Brain pericyte (primary cell): Measurements from ENCODE around the gene SPATA9.

Experiments used
- DNase-seq: peaks from one replicate; pipeline ENCODE4 v3.0.0-alpha.2; 2012; ENCODE audit warnings: low read depth, low spot score

SPATA9 gene

GRCh38 chr5:95684361-95684760, 1.6 kb upstream of the SPATA9 start:
- no peak for DNase-seq

DNA sequence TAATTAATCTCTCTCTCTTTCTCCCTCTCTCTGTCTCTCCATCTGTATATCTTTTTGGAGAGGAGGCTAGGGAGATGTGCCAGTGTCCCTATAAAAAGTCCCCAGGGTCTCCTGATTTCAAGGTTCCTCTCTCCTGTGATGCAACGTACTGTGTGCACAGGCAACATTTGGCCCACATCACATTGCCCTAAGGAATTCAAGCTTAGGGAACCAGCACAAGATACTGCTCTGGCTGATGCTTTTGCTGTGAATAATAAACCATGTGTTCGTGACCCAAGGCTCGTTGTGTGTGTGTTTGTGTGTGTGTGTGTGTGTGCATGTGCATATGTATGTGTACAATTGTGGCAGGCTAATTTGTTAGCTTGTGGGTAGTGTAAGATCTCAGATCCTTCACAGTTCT, 9.7 kb downstream of the SPATA9 start:
- no peak for DNase-seq

GRCh38 chr5:95672641-95673040, 10.2 kb downstream of the SPATA9 start:
- no peak for DNase-seq

- no peak for DNase-seq
Observed at GRCh38 chr5:95671826-95672225, 11.0 kb downstream of the SPATA9 start.

DNA sequence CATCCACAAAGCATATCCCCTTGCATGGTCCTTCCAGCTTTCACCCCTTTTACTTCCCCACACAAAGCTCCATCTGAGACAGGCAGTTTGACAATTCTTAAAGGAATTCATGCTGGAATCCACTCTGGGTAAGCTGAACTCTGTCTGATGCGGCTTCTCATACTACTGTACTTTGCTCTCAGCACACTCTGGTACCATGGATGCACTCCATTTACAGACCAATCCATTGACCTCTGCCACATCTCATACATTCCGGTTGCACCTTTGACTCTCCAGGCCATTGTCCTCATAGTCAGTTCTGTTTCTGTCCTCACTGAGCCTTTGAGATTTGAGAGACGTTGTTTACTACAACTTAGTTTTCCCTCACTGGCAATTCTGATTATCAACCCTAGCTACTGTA, 12.2 kb downstream of the SPATA9 start:
- DNase-seq = no peak

DNA sequence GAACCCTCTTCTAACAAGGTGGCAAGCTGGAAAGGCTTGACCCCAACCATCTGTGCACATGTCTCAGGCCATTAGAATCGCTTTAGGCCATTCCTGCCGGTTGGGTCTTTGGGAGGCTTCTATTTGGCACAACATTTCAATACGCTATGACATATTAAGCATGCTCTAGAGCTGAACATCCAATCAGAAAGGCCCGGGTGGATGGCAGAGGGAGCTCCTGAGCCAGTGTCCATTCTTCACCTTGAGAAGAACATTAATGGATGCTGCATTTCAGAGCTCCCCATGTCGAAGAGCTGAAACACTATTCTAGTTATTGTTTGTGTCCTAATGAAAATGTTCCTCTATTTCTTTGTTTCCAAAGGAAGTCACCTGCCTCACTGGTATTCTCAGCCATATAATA, 12.8 kb downstream of the SPATA9 start:
- DNase-seq = no peak

- DNase-seq = peak; percentile 93
Observed at GRCh38 chr5:95669540-95669939, 13.3 kb downstream of the SPATA9 start.

DNA sequence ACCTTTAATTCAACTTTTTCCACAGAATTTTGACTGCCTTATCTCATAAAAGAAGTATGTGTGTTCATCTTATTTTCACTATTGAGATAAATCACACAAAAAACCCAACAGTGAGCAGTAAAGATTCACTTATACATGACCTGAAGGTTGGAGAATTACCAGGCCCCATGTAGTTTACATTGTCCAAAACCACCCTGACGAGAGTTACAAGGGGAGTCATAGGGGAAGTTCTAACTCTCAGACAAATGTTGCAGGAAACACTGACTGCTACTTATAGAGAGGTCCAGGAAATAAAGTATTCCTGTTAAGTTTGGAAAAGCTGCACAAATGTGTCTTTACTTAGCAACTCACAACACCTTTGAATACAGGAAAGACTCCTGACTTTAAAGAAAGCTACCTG, 14.1 kb downstream of the SPATA9 start:
- DNase-seq = no peak

- no peak for DNase-seq
Observed at GRCh38 chr5:95668216-95668615, 14.6 kb downstream of the SPATA9 start.

GRCh38 chr5:95667678-95668077, 15.1 kb downstream of the SPATA9 start:
- DNase-seq = no peak

GRCh38 chr5:95667061-95667618, 15.7 kb downstream of the SPATA9 start:
- no peak for DNase-seq

- DNase-seq = no peak
Observed at GRCh38 chr5:95664204-95664786, 18.5 kb downstream of the SPATA9 start.

GRCh38 chr5:95662946-95663345, 19.8 kb downstream of the SPATA9 start:
- DNase-seq = no peak

DNA sequence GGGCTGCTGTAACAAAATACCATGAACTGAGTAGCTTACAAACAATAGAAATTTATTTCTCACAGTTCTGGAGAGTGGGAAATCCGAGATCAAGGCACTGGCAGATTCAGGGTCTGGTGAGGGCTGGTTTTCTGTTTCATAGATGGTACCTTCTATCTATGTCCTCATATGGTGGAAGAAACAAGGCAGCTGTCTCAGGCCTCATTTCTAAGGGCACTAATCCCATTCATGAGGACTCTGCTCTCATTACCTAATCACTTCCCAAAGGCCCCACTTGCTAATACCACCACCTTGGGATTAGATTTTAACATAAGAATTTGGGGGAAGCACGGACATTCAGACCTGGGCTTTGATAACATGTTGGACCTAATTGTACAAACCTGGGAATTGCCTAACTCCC, 22.7 kb downstream of the SPATA9 start:
- no peak for DNase-seq

DNA sequence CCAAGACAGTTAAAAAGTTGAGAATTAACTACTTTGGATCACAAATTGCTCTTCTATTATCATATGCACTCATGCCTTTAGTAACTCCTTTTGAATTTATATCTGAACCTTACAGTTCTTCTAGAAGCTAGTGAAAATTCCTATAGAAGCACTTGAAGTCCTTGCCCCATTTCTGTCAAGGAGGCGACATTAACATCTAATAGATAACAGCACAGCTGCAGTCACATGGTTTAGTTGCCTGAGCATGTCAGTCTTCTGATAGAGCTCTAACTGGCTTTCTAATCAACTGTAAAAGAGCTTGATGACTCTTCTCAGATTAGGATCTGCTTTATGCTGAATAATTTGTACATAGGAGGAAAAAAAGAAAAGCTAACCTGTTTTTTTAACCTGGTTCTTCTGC, 27.2 kb downstream of the SPATA9 start:
- no peak for DNase-seq

- DNase-seq = no peak
Observed at GRCh38 chr5:95654196-95654595, 28.6 kb downstream of the SPATA9 start.

DNA sequence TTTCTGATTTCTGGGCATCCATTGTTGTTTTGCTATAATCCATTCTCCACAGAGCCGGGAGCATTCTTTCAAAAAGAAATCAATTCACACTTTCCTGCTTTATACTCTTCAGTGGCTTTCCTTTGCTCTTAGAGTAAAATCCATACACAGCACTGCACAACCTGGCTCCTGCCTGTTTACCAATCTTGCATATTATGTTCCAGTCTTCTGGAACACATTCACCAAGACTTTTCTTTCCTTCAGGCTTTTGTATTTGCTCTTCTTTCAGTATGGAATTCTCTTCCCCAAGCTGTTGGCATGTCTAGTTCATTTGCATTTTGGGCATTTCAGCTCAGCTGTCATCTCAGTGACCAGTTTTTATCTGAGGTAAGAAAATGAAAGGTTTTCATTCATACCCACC, 29.9 kb downstream of the SPATA9 start:
- DNase-seq = no peak

- DNase-seq = no peak
Observed at GRCh38 chr5:95649842-95650620, 32.8 kb downstream of the SPATA9 start.

GRCh38 chr5:95649274-95649673, 33.5 kb downstream of the SPATA9 start:
- DNase-seq = no peak

- DNase-seq = no peak
Observed at GRCh38 chr5:95647886-95648860, 34.6 kb downstream of the SPATA9 start.

GRCh38 chr5:95646569-95647431, 36.0 kb downstream of the SPATA9 start, which contains the start of gene RFESD:
RFESD (plus strand) TSS chr5:95646777; CDS start chr5:95652272, 5,495 bp downstream.
- peak; percentile 84 for DNase-seq
